Nephron progenitor cell (in vitro differentiated cells): Measurements from ENCODE around the gene DAB2IP.

ENCODE experiments used
- DNase-seq: peaks from one replicate; pipeline ENCODE4 v3.0.0; 2021
- H3K27ac Mint-ChIP-seq: 2 replicates; pipeline ENCODE4 v1.8.0; 2021; ENCODE audit warnings: mild to moderate bottlenecking, moderate library complexity, mixed read lengths
- H3K27me3 Mint-ChIP-seq: 2 replicates; pipeline ENCODE4 v1.8.0; 2021; ENCODE audit warnings: mild to moderate bottlenecking, low read depth, mixed read lengths; ENCODE audit not compliant: poor library complexity
- H3K36me3 Mint-ChIP-seq: 2 replicates; pipeline ENCODE4 v1.8.0; 2021; ENCODE audit warnings: low read depth, mixed read lengths
- H3K4me1 Mint-ChIP-seq: 2 replicates; pipeline ENCODE4 v1.8.0; 2021; ENCODE audit warnings: mixed read lengths
- H3K4me3 Mint-ChIP-seq: 2 replicates; pipeline ENCODE4 v1.8.0; 2021; ENCODE audit warnings: mild to moderate bottlenecking, moderate library complexity, mixed read lengths
- H3K9me3 Mint-ChIP-seq: 2 replicates; pipeline ENCODE4 v1.8.0; 2021; ENCODE audit warnings: mild to moderate bottlenecking, moderate library complexity, mixed read lengths
- TF ChIP-seq, protein P1 (sequence below): fragments of 200-600 bp; sonication (generic); IDR thresholded peaks from 2 replicates; pipeline ENCODE4 v1.5.0; 2021; ENCODE audit warnings: antibody characterized with exemption

DAB2IP gene

DNA sequence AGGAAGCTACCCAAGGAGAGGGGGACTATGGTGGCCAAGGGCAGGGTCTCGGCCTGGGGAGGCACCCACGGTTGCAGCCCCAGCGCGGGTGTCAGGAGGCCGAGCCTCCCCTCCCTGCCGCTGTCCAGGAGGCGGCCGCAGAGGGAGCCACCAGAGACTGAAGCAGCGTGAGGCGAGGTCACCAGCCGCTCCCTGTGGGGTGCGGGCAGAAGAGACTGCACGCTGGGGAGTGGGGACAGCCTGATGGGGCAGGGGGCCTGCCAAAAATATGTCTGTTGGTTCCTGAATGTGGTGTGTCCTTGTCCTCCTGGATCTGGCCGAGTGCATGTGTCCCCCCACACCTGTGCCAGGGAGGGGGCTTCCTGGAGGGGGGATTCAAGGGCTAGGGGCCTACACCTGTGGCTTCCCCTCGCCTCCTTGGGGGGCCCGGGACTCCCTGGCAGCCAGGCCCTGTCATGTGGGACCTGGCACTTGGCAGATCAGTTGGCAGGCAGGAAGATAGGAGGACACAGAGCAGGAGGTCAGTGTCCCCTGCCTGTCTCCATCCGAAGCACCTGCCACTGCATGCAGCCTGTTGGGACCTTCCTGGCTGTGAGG, 131.2 kb downstream of the DAB2IP start:
- H3K4me1 Mint-ChIP-seq = peaks cover 55% of the 10 kb centered on the region
- no peak for DNase-seq
- TF ChIP-seq, protein P1, sequence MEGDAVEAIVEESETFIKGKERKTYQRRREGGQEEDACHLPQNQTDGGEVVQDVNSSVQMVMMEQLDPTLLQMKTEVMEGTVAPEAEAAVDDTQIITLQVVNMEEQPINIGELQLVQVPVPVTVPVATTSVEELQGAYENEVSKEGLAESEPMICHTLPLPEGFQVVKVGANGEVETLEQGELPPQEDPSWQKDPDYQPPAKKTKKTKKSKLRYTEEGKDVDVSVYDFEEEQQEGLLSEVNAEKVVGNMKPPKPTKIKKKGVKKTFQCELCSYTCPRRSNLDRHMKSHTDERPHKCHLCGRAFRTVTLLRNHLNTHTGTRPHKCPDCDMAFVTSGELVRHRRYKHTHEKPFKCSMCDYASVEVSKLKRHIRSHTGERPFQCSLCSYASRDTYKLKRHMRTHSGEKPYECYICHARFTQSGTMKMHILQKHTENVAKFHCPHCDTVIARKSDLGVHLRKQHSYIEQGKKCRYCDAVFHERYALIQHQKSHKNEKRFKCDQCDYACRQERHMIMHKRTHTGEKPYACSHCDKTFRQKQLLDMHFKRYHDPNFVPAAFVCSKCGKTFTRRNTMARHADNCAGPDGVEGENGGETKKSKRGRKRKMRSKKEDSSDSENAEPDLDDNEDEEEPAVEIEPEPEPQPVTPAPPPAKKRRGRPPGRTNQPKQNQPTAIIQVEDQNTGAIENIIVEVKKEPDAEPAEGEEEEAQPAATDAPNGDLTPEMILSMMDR = no peak
- H3K9me3 Mint-ChIP-seq = peaks cover 4% of the 10 kb centered on the region
- peaks cover 39% of the 10 kb centered on the region for H3K36me3 Mint-ChIP-seq
- peak overlapping the region; percentile 79 for H3K27ac Mint-ChIP-seq
- H3K4me3 Mint-ChIP-seq = no peak overlapping the region
- H3K27me3 Mint-ChIP-seq = peaks cover 6% of the 10 kb centered on the region

DNA sequence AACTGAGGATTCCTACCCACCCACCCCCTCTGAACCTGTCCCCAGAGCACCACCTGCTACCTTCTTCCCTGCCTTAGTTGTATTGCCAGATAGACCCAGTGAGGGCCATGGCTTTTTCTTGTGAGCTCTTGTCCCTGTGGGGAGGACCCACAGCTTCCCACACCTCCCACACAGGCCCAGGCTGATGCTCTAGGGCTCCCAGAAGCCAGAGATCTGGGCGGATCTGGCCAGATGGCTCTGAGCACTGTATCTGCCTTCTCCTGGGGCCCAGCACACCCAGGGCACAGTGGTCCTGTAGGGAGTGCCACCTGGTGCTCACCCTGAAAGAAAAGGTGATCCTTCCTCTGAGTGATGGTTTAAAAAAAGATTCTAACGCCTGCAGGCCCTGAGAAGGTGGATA, 131.7 kb downstream of the DAB2IP start:
- H3K36me3 Mint-ChIP-seq = peaks cover 34% of the 10 kb centered on the region
- H3K27me3 Mint-ChIP-seq = peaks cover 6% of the 10 kb centered on the region
- no peak overlapping the region for H3K27ac Mint-ChIP-seq
- H3K4me1 Mint-ChIP-seq = peaks cover 55% of the 10 kb centered on the region
- TF ChIP-seq, protein P1 = no peak
- DNase-seq = no peak
- peaks cover 4% of the 10 kb centered on the region for H3K9me3 Mint-ChIP-seq
- H3K4me3 Mint-ChIP-seq = no peak overlapping the region

DNA sequence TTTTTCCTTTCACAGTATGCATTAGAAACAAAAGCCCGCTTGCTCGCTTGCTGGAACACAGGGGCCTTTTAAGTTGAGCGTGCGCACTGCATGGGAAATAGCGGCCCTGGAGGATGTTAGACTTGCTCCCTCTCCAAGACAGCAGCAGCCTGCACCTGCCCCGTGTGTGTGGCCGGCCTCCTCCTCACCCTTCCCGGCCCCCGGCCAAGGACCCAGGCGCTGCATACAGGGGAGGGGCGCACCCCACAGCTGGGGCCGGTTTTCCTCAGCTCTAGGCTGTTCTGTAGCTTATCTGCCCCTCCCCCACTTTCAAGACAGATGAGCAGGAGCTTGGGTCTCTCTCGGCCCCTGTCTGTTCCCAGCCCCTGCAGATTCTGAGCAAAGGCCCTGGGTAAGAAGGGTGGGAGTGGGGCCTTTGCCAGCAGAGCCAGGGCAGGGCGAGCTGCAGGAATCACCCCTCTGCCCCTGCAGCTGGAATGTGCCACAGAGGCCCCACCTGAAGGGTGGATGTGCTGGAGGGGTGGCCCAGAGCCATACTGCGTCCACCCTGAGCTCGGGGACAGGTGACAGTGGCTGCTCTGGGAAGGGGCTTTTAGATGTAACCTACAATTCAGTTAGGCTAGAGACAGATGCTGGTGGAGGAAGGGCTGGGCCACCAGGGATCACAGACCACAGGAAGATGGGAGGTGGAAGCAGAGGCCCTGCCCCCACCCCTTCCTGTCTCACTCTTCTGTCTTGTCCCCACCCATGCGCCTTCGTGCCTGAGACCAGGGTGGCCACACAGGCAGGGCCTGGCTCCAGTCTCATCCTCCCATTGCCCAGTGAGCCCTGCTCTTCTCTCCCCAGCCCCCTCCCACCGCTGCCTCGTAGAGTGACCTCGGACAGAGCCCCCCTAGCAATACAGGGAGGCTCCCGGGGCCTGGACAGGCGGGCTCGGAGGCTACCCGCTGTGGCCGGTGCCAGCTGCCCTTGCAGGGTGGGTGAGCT, 132.4 kb downstream of the DAB2IP start:
- peaks cover 27% of the 10 kb centered on the region for H3K36me3 Mint-ChIP-seq
- H3K27me3 Mint-ChIP-seq = peaks cover 6% of the 10 kb centered on the region
- H3K9me3 Mint-ChIP-seq = peaks cover 2% of the 10 kb centered on the region
- no peak for DNase-seq
- peaks cover 55% of the 10 kb centered on the region for H3K4me1 Mint-ChIP-seq
- no peak overlapping the region for H3K4me3 Mint-ChIP-seq
- TF ChIP-seq, protein P1 = no peak
- H3K27ac Mint-ChIP-seq = peak overlapping the region; percentile 76

DNA sequence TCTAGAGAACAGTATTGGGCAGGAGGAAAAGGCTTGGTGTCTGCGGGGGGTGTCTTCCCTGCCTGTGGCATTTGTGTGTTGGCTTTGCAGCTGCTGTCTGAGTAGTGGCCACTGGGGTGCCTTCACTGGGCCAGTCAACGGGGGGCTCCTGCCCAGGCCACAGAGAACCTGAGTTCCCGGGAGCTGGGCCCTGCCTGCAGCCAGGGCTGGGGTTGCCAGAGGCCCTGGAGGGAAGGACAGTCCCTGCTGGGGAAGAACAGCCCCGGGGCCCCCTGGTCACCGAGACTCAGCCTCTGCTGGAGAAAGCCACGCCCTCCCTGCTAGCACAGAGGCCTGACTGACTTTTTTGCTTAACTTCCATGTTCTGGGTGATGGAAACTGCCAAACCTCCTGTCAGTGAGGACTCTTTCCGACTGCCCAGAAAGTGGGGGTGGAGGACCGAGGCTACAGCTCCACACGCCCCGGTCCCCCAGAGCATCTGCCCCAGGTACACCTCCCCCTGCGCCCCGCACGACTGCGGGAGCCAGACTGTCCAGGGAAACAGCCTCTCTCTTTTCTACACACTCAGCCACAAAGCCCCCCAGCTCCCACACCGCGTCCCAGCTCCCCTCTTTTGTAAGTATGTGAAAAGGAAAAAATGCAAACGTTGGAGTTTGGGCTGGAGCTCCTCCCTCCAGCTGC, 133.4 kb downstream of the DAB2IP start:
- TF ChIP-seq, protein P1 = no peak
- Mint-ChIP-seq H3K4me3 (no peak overlapping the region), H3K4me1 (peaks cover 46% of the 10 kb centered on the region), H3K27ac (peak overlapping the region; percentile 69), H3K36me3 (peaks cover 16% of the 10 kb centered on the region), H3K9me3 (no peaks in the 10 kb centered on the region), H3K27me3 (peaks cover 6% of the 10 kb centered on the region)
- DNase-seq = no peak

DNA sequence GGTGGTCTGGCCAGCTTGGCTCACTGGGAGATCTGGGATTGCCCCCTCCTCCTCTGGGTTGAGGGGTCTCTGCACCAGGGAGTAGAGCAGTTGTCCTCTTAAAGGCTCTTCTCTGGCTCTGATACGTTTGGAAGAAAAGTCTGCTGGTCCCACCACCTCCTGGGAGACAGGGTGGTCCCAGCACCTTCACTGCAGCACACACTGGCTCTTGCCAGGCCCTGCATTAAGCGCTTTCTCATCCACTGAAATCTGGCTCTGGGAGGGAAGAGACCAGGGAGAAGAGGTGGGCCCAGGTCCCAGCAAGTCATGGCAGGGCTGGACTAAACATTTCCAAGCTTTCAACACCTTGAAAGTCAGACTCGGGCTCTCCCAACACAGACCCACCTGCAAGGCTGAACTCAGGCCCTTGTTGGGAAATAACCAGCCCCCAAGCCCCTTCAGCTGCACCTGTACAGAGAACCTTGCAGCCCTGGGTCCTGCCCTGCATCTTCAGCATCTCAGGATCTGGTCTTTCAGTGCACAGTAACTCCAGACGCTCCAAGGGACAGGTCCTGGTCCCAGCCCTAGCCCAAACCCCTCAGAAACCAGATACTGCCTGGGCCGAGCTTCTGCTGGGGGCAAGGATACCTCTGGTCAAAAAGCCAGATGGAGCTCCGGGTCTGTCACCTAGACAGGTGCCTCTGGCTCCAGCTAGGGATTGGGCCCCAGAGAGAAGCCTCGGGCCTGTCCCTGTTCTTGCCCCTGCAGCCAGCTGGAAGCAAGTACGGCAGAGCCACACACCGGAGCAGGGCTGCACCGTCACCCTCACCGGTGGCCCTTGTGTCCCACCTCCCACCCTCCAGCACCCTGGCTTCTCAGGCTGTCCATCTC, 134.5 kb downstream of the DAB2IP start:
- Mint-ChIP-seq H3K4me3 (no peak overlapping the region), H3K27me3 (peaks cover 6% of the 10 kb centered on the region), H3K4me1 (peaks cover 35% of the 10 kb centered on the region), H3K9me3 (no peaks in the 10 kb centered on the region), H3K27ac (peak overlapping the region; percentile 82), H3K36me3 (peaks cover 7% of the 10 kb centered on the region)
- TF ChIP-seq, protein P1 = no peak
- DNase-seq = no peak
